ENCODE data around the gene AAMDC.
"Not testable (repeated sequence)": the region's sequence is repeated elsewhere in the genome, so short reads cannot be mapped to it uniquely, and the experiment has no call there.

AAMDC gene

GRCh38 chr11:77889045-77889444, 68.1 kb downstream of the AAMDC start:
- DNase-seq, result not testable (repeated sequence)

- DNase-seq, result not testable (repeated sequence)
Measured at GRCh38 chr11:77890100-77890614, 69.2 kb downstream of the AAMDC start.

- not testable (repeated sequence) for DNase-seq
Measured at GRCh38 chr11:77890619-77891056, 69.7 kb downstream of the AAMDC start.

GRCh38 chr11:77891256-77891655, 70.3 kb downstream of the AAMDC start:
- DNase-seq, result not testable (repeated sequence)

GRCh38 chr11:77891703-77892102, 70.8 kb downstream of the AAMDC start:
- DNase-seq, result not testable (repeated sequence)

- not testable (repeated sequence) for DNase-seq
Measured at GRCh38 chr11:77894949-77895348, 74.0 kb downstream of the AAMDC start.

GRCh38 chr11:77908835-77909234, 87.9 kb downstream of the AAMDC start:
- DNase-seq, result no peak

GRCh38 chr11:77909277-77909676, 88.3 kb downstream of the AAMDC start:
- no peak for DNase-seq

GRCh38 chr11:77910828-77911227, 89.9 kb downstream of the AAMDC start:
- DNase-seq, result not testable (repeated sequence)

GRCh38 chr11:77913608-77914306, 92.8 kb downstream of the AAMDC start:
- DNase-seq, result not testable (repeated sequence)

- DNase-seq, result not testable (repeated sequence)
Measured at GRCh38 chr11:77914307-77914791, 93.4 kb downstream of the AAMDC start.

- DNase-seq, result not testable (repeated sequence)
Measured at GRCh38 chr11:77917713-77918112, 96.8 kb downstream of the AAMDC start.

All from right forelimb (tissue), 1 donor.